GM23338 (cell line): ENCODE data around the gene NUMB.

Experiments used
- CREB1 ChIP-seq: fragments of 250-450 bp; sonication (Bioruptor Pico); IDR thresholded peaks from 2 replicates; pipeline ENCODE4 v1.5.0; 2020; ENCODE audit warnings: low read depth, mild to moderate bottlenecking, moderate library complexity
- CTCF ChIP-seq, 2 experiments: fragments of 200-600 bp in 1 of 2; sonication (generic) in 1 of 2; conservative IDR thresholded peaks; 2 replicates each; pipeline versions ENCODE4 v1.5.1 to v1.6.1; 2016 to 2017; ENCODE audit warnings: antibody characterized with exemption in 2 of 2, low read depth in 2 of 2, mild to moderate bottlenecking in 2 of 2, moderate library complexity in 1 of 2
- EZH2 ChIP-seq: fragments of 200-600 bp; sonication (generic); IDR thresholded peaks from one replicate; pipeline ENCODE4 v1.8.0; 2017; ENCODE audit warnings: antibody characterized with exemption, mild to moderate bottlenecking, low read depth; ENCODE audit not compliant: unreplicated experiment
- EZH2phosphoT487 ChIP-seq: fragments of 200-600 bp; sonication (generic); IDR thresholded peaks from one replicate; pipeline ENCODE4 v1.8.1; 2018; ENCODE audit warnings: antibody characterized with exemption; ENCODE audit not compliant: unreplicated experiment
- JUNB ChIP-seq: IDR thresholded peaks from one replicate; pipeline ENCODE4 v1.6.1; 2016; ENCODE audit warnings: antibody characterized with exemption; ENCODE audit not compliant: unreplicated experiment
- NANOG ChIP-seq: IDR thresholded peaks from 2 replicates; pipeline ENCODE4 v1.6.1; 2016; ENCODE audit warnings: antibody characterized with exemption, borderline replicate concordance
- POLR2AphosphoS5 ChIP-seq: IDR thresholded peaks from 2 replicates; pipeline ENCODE4 v1.6.1; 2016; ENCODE audit warnings: antibody characterized with exemption, low read depth
- STAT1 ChIP-seq: IDR thresholded peaks from one replicate; pipeline ENCODE4 v1.6.1; 2016; ENCODE audit warnings: antibody characterized with exemption; ENCODE audit not compliant: unreplicated experiment
- ZNF114 ChIP-seq: fragments of 250-450 bp; sonication (Bioruptor Pico); IDR thresholded peaks from 2 replicates; pipeline ENCODE4 v1.5.0; 2020; ENCODE audit warnings: mild to moderate bottlenecking, moderate library complexity
- ZNF331 ChIP-seq: fragments of 250-450 bp; sonication (Bioruptor Pico); IDR thresholded peaks from 2 replicates; pipeline ENCODE4 v1.5.0; 2020; ENCODE audit warnings: low read depth, mild to moderate bottlenecking, moderate library complexity
- TF ChIP-seq, protein P1 (sequence below): IDR thresholded peaks from one replicate; pipeline ENCODE4 v1.6.1; 2018; ENCODE audit warnings: antibody characterized with exemption; ENCODE audit not compliant: unreplicated experiment

DNA sequence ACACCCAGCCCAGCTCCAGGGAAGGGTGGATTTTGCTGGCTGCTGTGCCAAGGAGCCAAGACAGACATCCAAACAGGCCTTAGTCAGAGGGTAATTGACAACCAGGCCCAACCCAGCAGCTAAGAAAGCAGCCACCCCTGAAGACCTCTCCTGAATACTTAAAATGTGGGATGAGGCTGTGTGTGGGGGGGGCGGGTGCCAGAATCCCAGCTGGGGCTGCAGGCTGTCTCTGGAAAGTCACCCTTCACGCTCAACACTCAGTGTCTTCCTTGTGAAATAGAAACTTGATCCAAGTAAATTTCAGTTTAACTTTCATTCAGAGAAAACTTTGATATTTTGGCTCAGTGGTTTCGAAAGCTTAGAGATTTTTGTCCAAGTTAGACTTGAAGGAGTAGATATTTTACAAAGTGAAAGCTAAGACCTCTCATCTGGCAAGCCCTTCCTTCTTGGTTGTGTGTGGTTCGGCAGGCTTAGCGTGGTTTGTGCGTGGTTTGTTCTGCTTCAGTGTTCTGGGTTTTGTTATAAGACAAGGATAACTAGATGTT, 215.9 kb downstream of the NUMB start:
- TF ChIP-seq CTCF (conservative IDR thresholded peaks at IDR 0.05; ENCODE audit: low read depth in 2 of 2) (no peak), POLR2AphosphoS5 (no peak), EZH2 (no peak), EZH2phosphoT487 (no peak), JUNB (no peak), CREB1 (no peak), STAT1 (no peak), ZNF114 (CRISPR knock-in tag) (no peak), ZNF331 (CRISPR knock-in tag) (no peak), NANOG (no peak)
- TF ChIP-seq, protein P1, sequence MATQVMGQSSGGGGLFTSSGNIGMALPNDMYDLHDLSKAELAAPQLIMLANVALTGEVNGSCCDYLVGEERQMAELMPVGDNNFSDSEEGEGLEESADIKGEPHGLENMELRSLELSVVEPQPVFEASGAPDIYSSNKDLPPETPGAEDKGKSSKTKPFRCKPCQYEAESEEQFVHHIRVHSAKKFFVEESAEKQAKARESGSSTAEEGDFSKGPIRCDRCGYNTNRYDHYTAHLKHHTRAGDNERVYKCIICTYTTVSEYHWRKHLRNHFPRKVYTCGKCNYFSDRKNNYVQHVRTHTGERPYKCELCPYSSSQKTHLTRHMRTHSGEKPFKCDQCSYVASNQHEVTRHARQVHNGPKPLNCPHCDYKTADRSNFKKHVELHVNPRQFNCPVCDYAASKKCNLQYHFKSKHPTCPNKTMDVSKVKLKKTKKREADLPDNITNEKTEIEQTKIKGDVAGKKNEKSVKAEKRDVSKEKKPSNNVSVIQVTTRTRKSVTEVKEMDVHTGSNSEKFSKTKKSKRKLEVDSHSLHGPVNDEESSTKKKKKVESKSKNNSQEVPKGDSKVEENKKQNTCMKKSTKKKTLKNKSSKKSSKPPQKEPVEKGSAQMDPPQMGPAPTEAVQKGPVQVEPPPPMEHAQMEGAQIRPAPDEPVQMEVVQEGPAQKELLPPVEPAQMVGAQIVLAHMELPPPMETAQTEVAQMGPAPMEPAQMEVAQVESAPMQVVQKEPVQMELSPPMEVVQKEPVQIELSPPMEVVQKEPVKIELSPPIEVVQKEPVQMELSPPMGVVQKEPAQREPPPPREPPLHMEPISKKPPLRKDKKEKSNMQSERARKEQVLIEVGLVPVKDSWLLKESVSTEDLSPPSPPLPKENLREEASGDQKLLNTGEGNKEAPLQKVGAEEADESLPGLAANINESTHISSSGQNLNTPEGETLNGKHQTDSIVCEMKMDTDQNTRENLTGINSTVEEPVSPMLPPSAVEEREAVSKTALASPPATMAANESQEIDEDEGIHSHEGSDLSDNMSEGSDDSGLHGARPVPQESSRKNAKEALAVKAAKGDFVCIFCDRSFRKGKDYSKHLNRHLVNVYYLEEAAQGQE: no peak
